Karpas-422 (cell line): ENCODE measurements around the gene HSD3B7. TPM values are rescaled to one million over a fixed set of nuclear protein-coding genes. Genes with fewer than 3 reads are reported as not detected.

Experiments
- DNase-seq: peaks from one replicate; pipeline ENCODE4 v3.0.0-alpha.2; 2015
- H2AFZ ChIP-seq: fragments of 200-600 bp; sonication (generic); 2 replicates; pipeline ENCODE4 v1.6.1; 2014; ENCODE audit warnings: antibody characterized with exemption, low read length, mixed read lengths
- H3K27ac ChIP-seq: fragments of 200-600 bp; sonication (generic); 2 replicates; pipeline ENCODE4 v1.5.1; 2014; ENCODE audit warnings: mild to moderate bottlenecking, low read length, moderate library complexity
- H3K27me3 ChIP-seq: fragments of 200-600 bp; sonication (generic); 2 replicates; pipeline ENCODE4 v1.6.1; 2014; ENCODE audit warnings: low read length, mixed read lengths
- H3K36me3 ChIP-seq: fragments of 200-600 bp; sonication (generic); 2 replicates; pipeline ENCODE4 v1.6.1; 2014; ENCODE audit warnings: low read length, mixed read lengths; ENCODE audit not compliant: insufficient read depth
- H3K4me1 ChIP-seq: fragments of 200-600 bp; sonication (generic); 2 replicates; pipeline ENCODE4 v1.6.1; 2014; ENCODE audit warnings: mild to moderate bottlenecking, low read length, mixed read lengths
- H3K4me2 ChIP-seq: fragments of 200-600 bp; sonication (generic); 2 replicates; pipeline ENCODE4 v1.6.1; 2014; ENCODE audit warnings: low read length, low read depth, mild to moderate bottlenecking; ENCODE audit not compliant: poor library complexity, severe bottlenecking
- H3K4me3 ChIP-seq: fragments of 200-600 bp; sonication (generic); 2 replicates; pipeline ENCODE4 v1.5.1; 2014; ENCODE audit warnings: mild to moderate bottlenecking, antibody characterized with exemption, low read length, mixed read lengths
- H3K79me2 ChIP-seq: fragments of 200-600 bp; sonication (generic); 2 replicates; pipeline ENCODE4 v1.6.1; 2014; ENCODE audit warnings: mild to moderate bottlenecking, low read length, mixed read lengths
- H3K9ac ChIP-seq: fragments of 200-600 bp; sonication (generic); 2 replicates; pipeline ENCODE4 v1.6.0; 2014; ENCODE audit warnings: low read length
- H3K9me2 ChIP-seq: fragments of 200-600 bp; sonication (generic), shearing (Covaris generic); replicated peaks from 2 replicates; pipeline ENCODE4 v1.6.0; 2014; ENCODE audit warnings: mild to moderate bottlenecking, low read length, moderate library complexity; ENCODE audit not compliant: insufficient read depth
- H3K9me3 ChIP-seq: fragments of 300-700, 200-600 bp; sonication (generic); 2 replicates; pipeline ENCODE4 v1.6.1; 2014; ENCODE audit warnings: low read length, mixed read lengths
- H4K20me1 ChIP-seq: fragments of 200-600 bp; sonication (generic); 2 replicates; pipeline ENCODE4 v1.6.1; 2014; ENCODE audit warnings: mild to moderate bottlenecking, antibody characterized with exemption, low read length, low read depth; ENCODE audit not compliant: insufficient read depth
- total RNA-seq: library from RNA; depleted of rRNA; stranded (reverse); fragments of >200 nt; shearing (Covaris generic); gene quantifications from 2 replicates; pipeline ENCODE4 v1.2.3, GENCODE V29; 2014; ENCODE audit warnings: low replicate concordance

HSD3B7 gene
- total RNA-seq, 1 experiment from 2014 or later: 2.7 TPM

DNA sequence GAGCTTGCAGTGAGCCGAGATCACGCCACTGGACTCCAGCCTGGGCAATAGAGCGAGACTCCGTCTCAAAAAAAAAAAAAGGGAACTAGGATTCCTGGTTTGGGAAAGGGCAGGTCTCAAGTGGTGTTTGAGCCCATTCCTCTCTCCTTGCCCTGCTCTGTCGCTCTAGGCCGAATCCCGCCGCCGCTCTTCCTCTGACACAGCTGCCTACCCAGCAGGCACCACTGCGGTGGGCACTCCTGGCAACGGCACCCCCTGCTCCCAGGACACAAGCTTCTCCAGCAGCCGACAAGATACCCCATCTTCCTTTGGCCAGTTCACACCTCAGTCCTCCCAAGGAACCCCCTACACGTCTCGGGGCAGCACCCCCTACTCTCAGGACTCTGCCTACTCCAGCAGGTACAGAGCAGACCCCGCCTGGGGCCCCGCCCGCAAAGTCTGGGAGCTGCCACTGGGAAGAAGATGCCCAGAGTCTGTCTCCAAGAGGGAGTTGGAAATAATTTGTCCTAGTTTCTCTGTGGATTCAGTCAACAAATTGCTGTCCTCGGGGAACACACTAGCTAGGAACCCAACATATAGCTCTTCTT lies 21.0 kb upstream of the HSD3B7 start:
- no peaks in the 10 kb centered on the region for H3K9me3 ChIP-seq
- no peak overlapping the region for H3K27ac ChIP-seq
- H3K36me3 ChIP-seq: peaks cover 58% of the 10 kb centered on the region
- peaks cover 18% of the 10 kb centered on the region for H3K79me2 ChIP-seq
- H3K27me3 ChIP-seq: no peaks in the 10 kb centered on the region
- H3K4me1 ChIP-seq: peaks cover 6% of the 10 kb centered on the region
- no peak overlapping the region for H3K4me2 ChIP-seq
- H3K4me3 ChIP-seq: no peak overlapping the region
- H2AFZ ChIP-seq: no peak overlapping the region
- no peak for DNase-seq
- peaks cover 4% of the 10 kb centered on the region; the same call in 1 of the 2 replicates for H4K20me1 ChIP-seq
- H3K9ac ChIP-seq: no peak overlapping the region
- H3K9me2 ChIP-seq: no peaks in the 10 kb centered on the region

DNA sequence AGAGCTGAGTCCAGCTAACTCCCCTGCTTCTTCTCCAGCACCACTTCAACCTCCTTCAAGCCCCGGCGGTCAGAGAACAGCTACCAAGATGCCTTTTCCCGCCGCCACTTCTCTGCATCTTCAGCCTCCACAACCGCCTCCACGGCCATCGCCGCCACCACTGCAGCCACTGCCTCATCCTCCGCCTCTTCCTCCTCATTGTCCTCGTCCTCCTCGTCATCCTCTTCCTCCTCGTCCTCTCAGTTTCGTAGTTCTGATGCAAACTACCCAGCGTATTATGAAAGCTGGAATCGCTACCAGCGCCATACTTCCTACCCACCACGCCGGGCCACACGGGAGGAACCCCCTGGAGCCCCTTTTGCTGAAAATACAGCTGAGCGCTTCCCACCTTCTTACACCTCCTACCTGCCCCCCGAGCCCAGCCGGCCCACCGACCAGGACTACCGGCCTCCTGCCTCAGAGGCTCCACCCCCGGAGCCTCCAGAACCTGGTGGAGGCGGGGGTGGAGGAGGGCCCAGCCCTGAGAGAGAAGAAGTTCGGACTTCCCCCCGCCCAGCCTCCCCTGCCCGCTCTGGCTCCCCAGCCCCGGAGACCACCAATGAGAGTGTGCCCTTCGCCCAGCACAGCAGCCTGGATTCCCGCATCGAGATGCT lies 20.3 kb upstream of the HSD3B7 start:
- H3K27ac ChIP-seq: no peak overlapping the region
- H3K9me2 ChIP-seq: no peaks in the 10 kb centered on the region
- H3K4me1 ChIP-seq: no peaks in the 10 kb centered on the region
- H3K36me3 ChIP-seq: peaks cover 52% of the 10 kb centered on the region
- H3K9ac ChIP-seq: no peak overlapping the region
- no peak overlapping the region for H2AFZ ChIP-seq
- H3K4me2 ChIP-seq: no peak overlapping the region
- H3K9me3 ChIP-seq: no peaks in the 10 kb centered on the region
- H3K27me3 ChIP-seq: no peaks in the 10 kb centered on the region
- no peak for DNase-seq
- no peak overlapping the region for H3K4me3 ChIP-seq
- H4K20me1 ChIP-seq: peaks cover 4% of the 10 kb centered on the region; the same call in 1 of the 2 replicates
- peaks cover 11% of the 10 kb centered on the region for H3K79me2 ChIP-seq

DNA sequence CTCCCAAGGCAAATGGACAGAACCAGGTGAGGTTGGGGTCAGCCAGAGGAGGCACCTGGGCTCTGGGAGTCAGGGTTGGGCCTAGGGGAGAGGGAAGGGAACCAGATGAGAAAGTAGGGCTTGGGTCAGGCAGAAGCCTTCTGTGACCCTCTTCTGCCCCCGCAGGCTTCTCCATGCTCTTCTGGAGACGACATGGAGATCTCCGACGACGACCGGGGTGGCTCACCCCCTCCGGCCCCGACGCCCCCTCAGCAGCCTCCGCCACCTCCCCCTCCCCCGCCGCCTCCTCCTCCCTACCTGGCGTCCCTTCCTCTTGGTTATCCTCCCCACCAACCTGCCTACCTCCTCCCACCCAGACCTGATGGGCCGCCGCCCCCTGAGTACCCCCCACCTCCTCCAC lies 19.6 kb upstream of the HSD3B7 start:
- H3K27me3 ChIP-seq: no peaks in the 10 kb centered on the region
- no peaks in the 10 kb centered on the region for H3K9me2 ChIP-seq
- no peak overlapping the region for H3K4me2 ChIP-seq
- no peak overlapping the region for H2AFZ ChIP-seq
- DNase-seq: no peak
- H3K4me3 ChIP-seq: no peak overlapping the region
- no peak overlapping the region for H3K27ac ChIP-seq
- H3K4me1 ChIP-seq: no peaks in the 10 kb centered on the region
- no peak overlapping the region for H3K9ac ChIP-seq
- no peaks in the 10 kb centered on the region for H4K20me1 ChIP-seq
- H3K36me3 ChIP-seq: peaks cover 45% of the 10 kb centered on the region
- H3K9me3 ChIP-seq: no peaks in the 10 kb centered on the region
- H3K79me2 ChIP-seq: peaks cover 4% of the 10 kb centered on the region

DNA sequence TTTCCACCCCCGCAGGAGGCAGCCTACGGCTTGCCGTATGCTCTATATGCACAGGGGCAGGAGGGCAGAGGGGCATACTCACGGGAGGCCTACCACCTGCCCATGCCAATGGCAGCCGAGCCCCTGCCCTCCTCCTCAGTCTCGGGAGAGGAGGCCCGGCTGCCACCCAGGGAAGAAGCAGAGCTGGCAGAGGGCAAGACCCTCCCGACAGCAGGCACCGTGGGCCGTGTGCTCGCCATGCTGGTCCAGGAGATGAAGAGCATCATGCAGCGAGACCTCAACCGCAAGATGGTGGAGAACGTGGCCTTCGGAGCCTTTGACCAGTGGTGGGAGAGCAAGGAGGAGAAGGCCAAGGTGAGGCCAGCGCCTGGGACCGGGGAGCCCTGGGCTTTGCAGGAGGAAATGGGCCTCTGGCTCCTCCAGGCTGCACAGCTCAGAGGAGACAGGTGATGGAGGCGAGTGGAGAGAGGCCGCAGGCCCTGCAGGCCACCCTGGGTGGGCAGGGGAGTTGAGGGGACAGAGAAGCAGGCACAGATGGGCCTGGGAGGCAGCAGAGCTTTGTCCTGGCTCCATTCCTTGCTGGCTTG lies 18.9 kb upstream of the HSD3B7 start:
- no peak overlapping the region for H3K9ac ChIP-seq
- H3K27me3 ChIP-seq: no peaks in the 10 kb centered on the region
- H3K79me2 ChIP-seq: peaks cover 3% of the 10 kb centered on the region; the same call in 1 of the 2 replicates
- no peak overlapping the region for H3K27ac ChIP-seq
- H3K9me3 ChIP-seq: no peaks in the 10 kb centered on the region
- no peak overlapping the region for H3K4me2 ChIP-seq
- H3K4me3 ChIP-seq: no peak overlapping the region
- no peaks in the 10 kb centered on the region for H3K4me1 ChIP-seq
- DNase-seq: no peak
- no peak overlapping the region for H2AFZ ChIP-seq
- peaks cover 48% of the 10 kb centered on the region for H3K36me3 ChIP-seq
- no peaks in the 10 kb centered on the region for H4K20me1 ChIP-seq
- H3K9me2 ChIP-seq: no peaks in the 10 kb centered on the region

DNA sequence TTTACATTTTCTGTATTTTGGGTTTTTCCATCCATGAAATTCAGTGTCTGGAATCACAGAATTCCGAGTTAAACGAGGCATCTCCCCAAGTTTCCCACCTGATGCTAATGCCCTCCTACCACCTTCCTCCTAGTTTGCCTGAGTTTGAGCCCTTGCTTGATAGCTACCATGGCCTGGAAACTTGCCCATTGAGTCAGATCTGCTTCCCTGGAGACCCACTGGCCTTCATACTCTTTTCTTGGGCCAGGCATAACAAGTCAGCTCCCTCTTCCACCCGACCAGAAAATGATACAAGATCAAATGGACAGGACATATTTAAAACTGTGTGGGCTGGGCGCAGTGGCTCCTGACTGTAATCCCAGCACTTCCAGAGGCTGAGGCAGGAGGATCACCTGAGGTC lies 17.2 kb upstream of the HSD3B7 start:
- H3K4me3 ChIP-seq: no peak overlapping the region
- no peaks in the 10 kb centered on the region for H3K9me3 ChIP-seq
- no peaks in the 10 kb centered on the region for H3K4me1 ChIP-seq
- no peak overlapping the region for H2AFZ ChIP-seq
- no peaks in the 10 kb centered on the region for H3K27me3 ChIP-seq
- H3K9ac ChIP-seq: no peak overlapping the region
- H3K79me2 ChIP-seq: 0 out of 2 replicates have a peak, but pooled peaks cover 3% of the 10 kb centered on the region
- no peaks in the 10 kb centered on the region for H3K9me2 ChIP-seq
- no peaks in the 10 kb centered on the region for H4K20me1 ChIP-seq
- DNase-seq: no peak
- H3K4me2 ChIP-seq: no peak overlapping the region
- H3K36me3 ChIP-seq: peaks cover 42% of the 10 kb centered on the region
- H3K27ac ChIP-seq: no peak overlapping the region

DNA sequence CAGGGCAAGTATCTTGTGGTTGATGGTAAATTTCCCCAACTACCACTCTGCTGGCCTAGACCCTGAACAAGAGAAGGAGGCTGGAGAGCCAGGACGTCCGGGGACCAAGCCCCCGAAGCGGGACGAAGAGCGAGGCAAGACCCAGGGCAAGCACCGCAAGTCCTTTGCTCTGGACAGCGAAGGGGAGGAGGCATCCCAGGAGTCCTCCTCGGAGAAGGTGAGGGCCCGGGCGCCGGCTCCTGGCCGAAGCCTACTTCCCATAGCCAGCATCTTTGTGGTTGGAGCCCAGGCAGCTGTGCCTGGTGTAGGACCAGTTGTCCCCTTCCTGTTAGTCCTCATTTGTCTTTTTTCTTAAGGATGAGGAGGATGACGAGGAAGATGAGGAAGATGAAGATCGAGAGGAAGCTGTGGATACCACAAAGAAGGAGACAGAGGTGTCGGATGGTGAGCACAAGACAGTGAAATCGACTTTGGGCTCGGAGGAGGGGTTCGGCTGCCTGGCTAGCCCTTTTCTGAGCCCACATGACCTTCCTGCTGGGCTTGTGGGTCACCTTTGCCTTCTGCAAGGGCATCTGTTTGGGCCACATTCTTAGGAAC lies 15.7 kb upstream of the HSD3B7 start:
- H4K20me1 ChIP-seq: no peaks in the 10 kb centered on the region
- no peak overlapping the region for H3K4me2 ChIP-seq
- H3K79me2 ChIP-seq: no peaks in the 10 kb centered on the region
- H3K27me3 ChIP-seq: no peaks in the 10 kb centered on the region
- H3K36me3 ChIP-seq: peaks cover 37% of the 10 kb centered on the region
- no peaks in the 10 kb centered on the region for H3K9me3 ChIP-seq
- no peaks in the 10 kb centered on the region for H3K9me2 ChIP-seq
- no peak overlapping the region for H3K4me3 ChIP-seq
- no peak for DNase-seq
- no peak overlapping the region for H2AFZ ChIP-seq
- no peaks in the 10 kb centered on the region for H3K4me1 ChIP-seq
- H3K9ac ChIP-seq: no peak overlapping the region
- H3K27ac ChIP-seq: no peak overlapping the region

DNA sequence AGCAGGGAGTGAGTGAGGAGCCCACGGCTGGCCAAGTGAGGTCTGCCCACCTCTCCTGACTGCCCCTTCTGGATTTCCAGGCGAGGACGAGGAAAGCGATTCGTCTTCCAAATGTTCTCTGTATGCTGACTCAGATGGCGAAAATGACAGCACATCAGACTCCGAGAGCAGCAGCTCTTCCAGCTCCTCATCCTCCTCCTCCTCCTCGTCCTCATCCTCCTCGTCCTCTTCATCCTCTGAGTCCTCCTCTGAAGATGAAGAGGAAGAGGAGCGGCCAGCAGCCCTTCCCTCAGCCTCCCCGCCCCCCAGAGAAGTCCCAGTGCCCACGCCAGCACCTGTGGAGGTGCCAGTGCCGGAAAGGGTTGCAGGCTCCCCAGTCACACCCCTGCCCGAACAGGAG lies 13.7 kb upstream of the HSD3B7 start:
- Histone ChIP-seq H3K27me3 (no peaks in the 10 kb centered on the region), H2AFZ (no peak overlapping the region), H3K9ac (no peak overlapping the region), H3K4me1 (no peaks in the 10 kb centered on the region), H3K27ac (no peak overlapping the region), H3K4me3 (no peak overlapping the region), H3K9me3 (no peaks in the 10 kb centered on the region), H3K4me2 (no peak overlapping the region), H3K79me2 (no peaks in the 10 kb centered on the region), H3K9me2 (no peaks in the 10 kb centered on the region), H3K36me3 (peaks cover 26% of the 10 kb centered on the region), H4K20me1 (no peaks in the 10 kb centered on the region)
- no peak for DNase-seq

DNA sequence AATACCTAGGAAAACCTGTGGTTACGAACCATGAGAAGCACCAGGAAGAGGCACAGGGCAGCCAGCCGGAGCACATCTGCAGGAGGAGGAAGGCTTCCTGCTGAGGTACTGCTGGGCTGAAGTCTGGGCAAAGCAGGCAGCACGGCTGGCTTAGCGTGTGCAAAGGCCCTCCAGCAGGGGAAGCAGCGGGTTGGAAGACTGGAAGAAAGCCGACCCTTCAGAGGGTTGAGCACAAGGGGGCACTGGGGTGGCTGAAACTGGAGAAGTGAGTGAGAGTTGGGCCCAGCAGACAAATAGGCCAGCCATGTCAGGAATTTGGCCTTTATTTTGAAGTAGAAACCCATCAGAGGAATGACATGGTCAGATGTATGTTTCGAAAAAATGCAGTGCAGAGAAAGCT lies 12.1 kb upstream of the HSD3B7 start:
- no peak overlapping the region for H3K4me3 ChIP-seq
- no peaks in the 10 kb centered on the region for H3K9me2 ChIP-seq
- DNase-seq: no peak
- H3K4me1 ChIP-seq: no peaks in the 10 kb centered on the region
- H3K36me3 ChIP-seq: peaks cover 23% of the 10 kb centered on the region
- H3K4me2 ChIP-seq: no peak overlapping the region
- H3K27ac ChIP-seq: no peak overlapping the region
- no peaks in the 10 kb centered on the region for H3K79me2 ChIP-seq
- H3K27me3 ChIP-seq: no peaks in the 10 kb centered on the region
- no peak overlapping the region for H2AFZ ChIP-seq
- H3K9me3 ChIP-seq: no peaks in the 10 kb centered on the region
- no peaks in the 10 kb centered on the region for H4K20me1 ChIP-seq
- H3K9ac ChIP-seq: no peak overlapping the region
